ENCODE measurements around the gene FUCA1. TPM values are rescaled to one million over a fixed set of nuclear protein-coding genes. Genes with fewer than 3 reads are reported as not detected.

Gene FUCA1
- 11.0 and 12.7 TPM in 2 replicates for total RNA-seq

GRCh38 chr1:23867895-23868556 lies at the start of gene FUCA1:
FUCA1 (minus strand) TSS chr1:23868290; CDS start chr1:23868286, 4 bp downstream.

GRCh38 chr1:23913212-23913880 lies 45.3 kb upstream of the FUCA1 start, which contains the start of gene CNR2:
CNR2 (minus strand) TSS chr1:23913362; CDS start chr1:23875617, 37,745 bp downstream.

GRCh38 chr1:23825076-23825761 lies 42.9 kb downstream of the FUCA1 start, which contains the start of gene HMGCL:
HMGCL (minus strand) TSS chr1:23825429; CDS start chr1:23825415, 14 bp downstream.

GRCh38 chr1:23800400-23801337 lies 67.4 kb downstream of the FUCA1 start, which contains the start of gene GALE:
GALE (minus strand) TSS chr1:23800754; CDS start chr1:23799007, 1,747 bp downstream.

Other genes with a start within 250 kb of the FUCA1 start
- 687 and 944 TPM in 2 replicates for gene RPL11, start 176.5 kb downstream of the FUCA1 start, total RNA-seq
- gene ELOA, start 124.8 kb downstream of the FUCA1 start, total RNA-seq = 58.8 and 68.1 TPM in 2 replicates
- gene PITHD1, start 89.9 kb downstream of the FUCA1 start, total RNA-seq = 24.2 and 30.7 TPM in 2 replicates
- 166 and 203 TPM in 2 replicates for gene LYPLA2, start 77.1 kb downstream of the FUCA1 start, total RNA-seq
- gene GALE, start 67.5 kb downstream of the FUCA1 start, total RNA-seq = 42.9 and 50.6 TPM in 2 replicates
- gene HMGCL, start 42.9 kb downstream of the FUCA1 start, total RNA-seq = 23.1 and 32.7 TPM in 2 replicates
- not detected in 2 replicates for gene CNR2, start 45.1 kb upstream of the FUCA1 start, total RNA-seq
- gene PNRC2, start 91.5 kb upstream of the FUCA1 start, total RNA-seq = 88.2 and 131 TPM in 2 replicates
- gene SRSF10, start 112.0 kb upstream of the FUCA1 start, total RNA-seq = 84.3 and 103 TPM in 2 replicates
- under 0.01 TPM in 1 of 2 replicates, not detected in the other for gene MYOM3, start 243.8 kb upstream of the FUCA1 start, total RNA-seq